HG02840 (cell line): ENCODE results near the gene AVEN.
"Not testable (repeated sequence)": the region's sequence is repeated elsewhere in the genome, so short reads cannot be mapped to it uniquely, and the experiment has no call there.

Source experiments
- ATAC-seq: cut with Tn5 transposase; IDR thresholded peaks from one replicate; pipeline ENCODE4 v1.9.1; 2021; ENCODE audit warnings: mild to moderate bottlenecking, moderate library complexity, moderate number of reproducible peaks; ENCODE audit not compliant: unreplicated experiment, low FRiP score

The AVEN gene

GRCh38 chr15:34043391-34043790, 4.4 kb upstream of the AVEN start:
- no peak for ATAC-seq

- no peak for ATAC-seq
Measured at GRCh38 chr15:34039790-34040113, 748 bp upstream of the AVEN start.

GRCh38 chr15:34038023-34038870, 757 bp downstream of the AVEN start:
- ATAC-seq: peak; percentile 74

- ATAC-seq: no peak
Measured at GRCh38 chr15:34031987-34032760, 6.8 kb downstream of the AVEN start.

GRCh38 chr15:34027606-34028005, 11.4 kb downstream of the AVEN start:
- no peak for ATAC-seq

- ATAC-seq: no peak
Measured at GRCh38 chr15:34025252-34025651, 13.8 kb downstream of the AVEN start.

GRCh38 chr15:34023907-34024306, 15.1 kb downstream of the AVEN start:
- no peak for ATAC-seq

- ATAC-seq: no peak
Measured at GRCh38 chr15:34019369-34019990, 19.5 kb downstream of the AVEN start.

- not testable (repeated sequence) for ATAC-seq
Measured at GRCh38 chr15:34018738-34019137, 20.3 kb downstream of the AVEN start.

- no peak for ATAC-seq
Measured at GRCh38 chr15:34018021-34018645, 20.9 kb downstream of the AVEN start.

GRCh38 chr15:34014556-34014955, 24.4 kb downstream of the AVEN start:
- ATAC-seq: no peak

- ATAC-seq: no peak
Measured at GRCh38 chr15:34013746-34014145, 25.3 kb downstream of the AVEN start.

GRCh38 chr15:34012461-34013028, 26.5 kb downstream of the AVEN start:
- no peak for ATAC-seq

GRCh38 chr15:34011481-34011880, 27.5 kb downstream of the AVEN start:
- no peak for ATAC-seq

GRCh38 chr15:34010921-34011320, 28.1 kb downstream of the AVEN start:
- ATAC-seq: no peak

GRCh38 chr15:34009656-34010055, 29.3 kb downstream of the AVEN start:
- ATAC-seq: no peak

GRCh38 chr15:34006381-34006780, 32.6 kb downstream of the AVEN start:
- no peak for ATAC-seq

GRCh38 chr15:34001536-34001935, 37.5 kb downstream of the AVEN start:
- ATAC-seq: no peak

- not testable (repeated sequence) for ATAC-seq
Measured at GRCh38 chr15:33995666-33996065, 43.3 kb downstream of the AVEN start.

- no peak for ATAC-seq
Measured at GRCh38 chr15:33994005-33994615, 44.9 kb downstream of the AVEN start.
